Esophagus mucosa (tissue), 1 donor: ENCODE measurements around the gene USP46. TPM values are rescaled to one million over a fixed set of nuclear protein-coding genes. Genes with fewer than 3 reads are reported as not detected.

Experiments
- ATAC-seq: fragments of 200-7000 bp; cut with Tn5 transposase; one replicate; pipeline ENCODE4 v1.9.1; 2020
- total RNA-seq: library from RNA; stranded (reverse); gene quantifications from one replicate; pipeline ENCODE4 v1.2.4, GENCODE V29; 2023
- donor health status: DM: yes; HTN: yes; CAD: no.

USP46 gene
- total RNA-seq, 1 donor from 2014 or later, result 19.7 TPM

DNA sequence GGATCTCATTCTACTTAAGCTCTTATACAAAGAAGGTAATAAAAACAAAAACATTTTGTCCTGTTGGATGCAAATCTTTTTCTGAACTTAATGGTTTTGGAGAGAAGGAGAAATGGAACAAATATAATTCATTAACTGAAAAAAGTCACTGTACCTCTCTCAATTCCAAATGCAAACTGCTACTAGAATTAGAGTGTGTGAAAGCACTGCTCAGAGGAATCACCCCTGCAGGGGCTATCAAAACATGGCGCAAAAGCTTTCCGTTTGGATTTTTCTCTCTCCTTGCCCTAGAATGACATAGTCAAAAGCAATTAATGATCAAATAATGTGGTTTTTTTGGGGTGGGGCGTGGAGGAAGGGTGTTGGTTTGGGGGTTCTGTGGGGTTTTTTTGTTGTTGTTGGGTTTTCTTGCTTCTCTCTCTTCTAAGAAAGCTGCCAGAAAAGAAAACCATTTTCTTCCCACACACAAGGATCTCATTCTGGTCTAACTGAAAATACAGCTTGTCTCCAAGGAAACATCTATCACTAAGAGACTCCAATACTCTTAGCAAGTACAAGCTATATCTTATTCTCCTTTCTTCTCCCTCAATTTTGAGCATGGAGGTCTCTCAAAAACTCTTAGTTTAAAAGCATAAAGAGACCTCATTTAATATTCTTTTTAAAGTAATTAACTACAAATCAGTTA is 41.6 kb downstream of the USP46 start:
- no peak for ATAC-seq

DNA sequence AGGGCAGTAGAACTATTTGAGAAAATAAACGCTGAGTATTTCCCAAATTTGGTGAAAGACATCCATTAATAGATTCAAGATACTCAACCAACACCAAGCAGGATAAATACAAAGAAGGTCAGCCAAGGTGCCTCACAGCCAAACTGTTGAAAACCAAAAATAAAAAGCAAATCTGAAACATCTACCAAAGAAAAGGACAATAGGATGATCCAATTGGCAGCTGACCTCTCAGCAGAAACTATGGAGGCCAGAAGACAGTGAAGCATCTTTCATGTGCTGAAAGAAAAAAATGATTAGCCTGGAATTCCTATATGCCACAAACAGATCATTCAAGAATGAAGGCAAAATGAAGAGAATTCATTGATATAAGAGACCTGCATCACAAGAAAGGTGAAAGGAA is 44.9 kb downstream of the USP46 start:
- ATAC-seq, result no peak

GRCh38 chr4:52612341-52612740 is 46.8 kb downstream of the USP46 start:
- peak; percentile 38 for ATAC-seq

- ATAC-seq, result no peak
Observed at GRCh38 chr4:52611030-52611555, 48.0 kb downstream of the USP46 start.

DNA sequence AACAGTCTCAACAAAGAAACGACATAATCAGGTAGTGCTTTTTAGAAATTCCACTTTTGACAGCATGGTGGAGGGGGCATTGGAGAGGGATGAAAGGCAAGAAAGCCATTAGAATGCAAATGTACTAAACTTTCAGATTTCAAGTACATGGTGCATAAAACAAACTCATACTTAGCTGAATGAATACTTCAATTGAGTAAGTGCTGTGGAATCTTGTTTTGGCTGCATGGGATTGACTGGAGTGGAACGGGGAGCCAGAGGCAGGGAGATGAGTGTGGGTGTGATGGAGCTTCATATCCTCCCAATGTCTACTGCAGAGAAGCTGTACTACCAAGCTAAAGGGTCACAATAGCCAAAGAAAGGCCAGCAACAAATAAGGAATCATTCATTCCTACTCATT is 52.4 kb downstream of the USP46 start:
- ATAC-seq, result no peak

- no peak for ATAC-seq
Observed at GRCh38 chr4:52606040-52606439, 53.1 kb downstream of the USP46 start.

GRCh38 chr4:52604215-52604614 is 54.9 kb downstream of the USP46 start:
- ATAC-seq, result no peak

- ATAC-seq, result no peak
Observed at GRCh38 chr4:52600275-52600674, 58.8 kb downstream of the USP46 start.

DNA sequence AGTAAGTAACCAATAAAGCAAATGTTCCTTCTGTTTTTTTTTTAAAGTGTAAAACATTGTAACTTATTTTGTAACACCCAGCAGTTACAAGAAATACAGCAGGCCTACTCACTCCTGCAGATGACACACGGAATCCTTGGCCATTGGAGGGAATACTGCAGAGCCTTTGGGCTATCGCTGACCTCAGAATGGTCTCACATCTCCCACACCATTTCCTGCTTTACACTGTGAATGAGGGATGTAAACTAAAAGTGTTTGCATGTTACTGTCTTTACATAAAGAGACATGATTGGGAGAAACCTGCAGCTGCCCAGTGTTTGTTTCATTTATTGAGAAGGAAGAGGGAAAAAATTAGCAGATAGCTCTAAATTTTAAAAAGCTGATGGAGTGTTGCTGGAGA is 64.1 kb downstream of the USP46 start:
- ATAC-seq, result no peak

GRCh38 chr4:52592287-52592686 is 66.8 kb downstream of the USP46 start:
- ATAC-seq, result no peak

GRCh38 chr4:52588771-52589591 is 70.1 kb downstream of the USP46 start:
- peak; percentile 36 for ATAC-seq

DNA sequence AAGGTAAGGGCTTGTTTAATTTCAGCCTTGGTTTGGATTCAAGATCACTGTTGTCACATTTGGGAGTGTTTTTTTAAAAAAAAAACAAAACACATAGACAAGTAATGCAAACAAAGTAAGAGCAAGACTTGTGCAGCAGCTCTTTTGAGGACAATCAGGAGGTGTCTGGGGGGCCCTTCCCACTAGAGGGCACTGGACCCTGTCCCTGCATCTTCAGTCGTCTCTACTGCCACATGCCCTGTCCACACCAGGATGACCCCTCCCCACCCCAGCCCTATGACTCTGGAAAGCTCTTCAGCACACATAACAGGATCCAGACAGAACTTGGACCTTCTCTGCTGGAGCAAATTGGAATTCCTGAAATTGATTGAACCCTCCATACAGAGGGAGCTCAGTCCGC is 71.0 kb downstream of the USP46 start:
- peak; percentile 48 for ATAC-seq

DNA sequence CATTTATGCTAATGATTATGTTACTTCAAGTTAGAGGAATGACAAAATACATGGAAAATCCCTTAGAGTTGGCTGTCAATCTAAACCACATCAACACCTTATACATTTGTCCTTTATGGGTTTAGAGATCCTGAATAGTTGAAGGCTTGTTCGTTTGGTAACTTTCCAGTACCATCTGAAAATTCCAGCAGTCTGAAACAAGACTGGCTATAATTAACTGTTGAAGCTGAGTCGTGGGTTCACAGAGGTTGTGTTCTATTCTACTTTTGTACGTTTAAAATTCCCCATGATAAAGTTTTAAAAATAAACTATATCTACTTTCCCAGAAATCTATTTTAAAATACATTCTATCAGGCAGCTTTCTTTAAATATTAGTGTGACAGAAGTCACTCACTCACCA is 73.0 kb downstream of the USP46 start:
- ATAC-seq, result no peak

DNA sequence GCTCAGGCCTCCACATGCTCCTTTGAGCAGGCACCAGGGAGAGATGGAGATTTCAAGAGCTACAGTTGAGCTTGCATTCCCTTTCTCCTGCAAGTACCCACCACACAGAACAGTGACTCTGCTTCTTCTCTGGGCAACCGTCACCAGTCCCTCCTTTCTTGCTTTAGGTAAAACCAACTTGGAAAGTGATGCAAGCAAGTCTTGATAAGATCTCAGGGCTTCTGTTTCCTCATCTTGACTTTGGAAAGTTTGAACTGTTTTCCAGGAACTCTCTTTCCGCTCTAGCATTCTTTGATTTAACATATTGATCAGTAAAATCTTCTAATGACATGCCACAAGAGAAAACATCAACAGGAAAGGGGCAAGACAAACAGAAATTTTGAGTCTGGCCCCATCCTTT is 73.7 kb downstream of the USP46 start:
- no peak for ATAC-seq

- ATAC-seq, result no peak
Observed at GRCh38 chr4:52579602-52580272, 79.4 kb downstream of the USP46 start.

DNA sequence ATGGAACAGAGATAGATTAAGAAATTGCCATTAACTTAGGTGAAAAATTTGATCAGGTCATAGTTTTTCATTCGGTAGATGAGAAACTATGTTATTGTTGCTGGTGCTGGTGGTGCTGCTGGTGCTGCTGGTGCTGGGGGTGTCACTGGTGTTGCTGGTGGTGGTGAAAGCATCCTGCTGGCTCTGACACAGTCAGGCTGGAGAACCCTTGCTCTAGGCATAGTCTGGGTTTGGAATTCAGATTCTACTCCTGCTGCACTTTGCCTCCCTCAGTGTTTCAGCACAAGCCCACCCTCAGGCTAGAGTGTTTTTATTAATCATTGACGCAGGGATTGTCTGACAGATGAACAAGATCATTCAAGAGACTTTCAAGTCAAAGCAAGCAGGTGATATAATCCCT is 80.2 kb downstream of the USP46 start:
- ATAC-seq, result no peak

GRCh38 chr4:52577624-52577962 is 81.5 kb downstream of the USP46 start:
- no peak for ATAC-seq

- peak; percentile 68 for ATAC-seq
Observed at GRCh38 chr4:52576961-52577623, 82.0 kb downstream of the USP46 start.

DNA sequence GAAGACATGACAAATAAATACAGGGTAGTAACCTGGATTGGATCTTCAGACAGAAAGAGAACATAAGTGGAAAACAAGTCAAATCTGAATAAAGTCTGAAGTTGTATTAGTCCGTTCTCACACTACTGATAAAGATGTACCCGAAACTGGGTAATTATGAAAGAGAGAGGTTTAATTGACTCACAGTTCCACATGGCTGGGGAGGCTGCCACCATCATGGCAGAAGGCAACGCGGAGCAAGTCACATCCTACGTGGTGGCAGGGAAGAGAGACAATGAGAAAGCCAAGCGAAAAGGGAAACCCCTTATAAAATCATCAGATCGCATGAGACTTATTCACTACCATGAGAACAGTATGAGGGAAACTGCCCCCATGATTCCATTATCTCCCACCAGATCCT is 82.8 kb downstream of the USP46 start:
- no peak for ATAC-seq

DNA sequence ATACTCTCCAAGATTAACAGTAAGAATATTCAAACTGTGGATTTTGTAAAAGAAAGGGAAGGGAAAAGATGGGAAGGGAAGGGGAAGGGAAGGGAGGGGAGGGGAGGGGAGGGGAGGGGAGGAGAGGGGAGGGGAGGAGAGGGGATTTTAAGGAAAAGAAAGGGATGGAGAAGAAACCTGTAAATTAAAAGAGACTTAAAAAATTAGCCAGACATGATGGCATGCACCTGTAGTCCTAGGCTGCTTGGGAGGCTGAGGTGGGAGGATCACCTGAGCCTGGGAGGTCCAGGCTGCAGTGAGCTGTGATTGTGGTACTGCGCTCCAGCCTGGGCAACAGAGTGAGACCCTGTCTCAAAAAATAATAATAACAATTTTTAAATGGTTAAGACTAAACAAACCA is 83.7 kb downstream of the USP46 start:
- no peak for ATAC-seq

DNA sequence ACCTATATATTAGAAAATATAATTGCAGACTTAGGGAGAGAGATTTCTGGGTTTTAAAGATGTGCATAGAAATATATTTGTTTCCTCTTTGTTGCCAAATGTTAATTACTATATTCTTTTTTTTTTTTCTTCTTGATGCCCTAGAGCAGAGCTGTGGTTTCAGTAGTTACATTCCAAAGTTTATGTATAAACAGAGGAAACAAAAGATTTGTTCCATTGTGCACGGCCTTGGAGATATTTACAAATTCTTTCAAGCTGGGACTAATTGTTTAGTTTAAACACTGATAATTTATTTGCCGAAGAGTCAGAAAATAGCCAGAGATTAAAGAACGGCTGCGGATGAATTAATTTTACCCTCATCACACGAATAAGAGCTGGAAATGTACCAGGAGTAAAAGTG is 85.1 kb downstream of the USP46 start:
- no peak for ATAC-seq

GRCh38 chr4:52573551-52573950 is 85.5 kb downstream of the USP46 start:
- no peak for ATAC-seq

GRCh38 chr4:52572936-52573485 is 86.1 kb downstream of the USP46 start:
- no peak for ATAC-seq
